Glomerular endothelial cell (primary cell): ENCODE data around the gene ZNF701. TPM values are rescaled to one million over a fixed set of nuclear protein-coding genes. Genes with fewer than 3 reads are reported as not detected.
"Not testable (repeated sequence)": the region's sequence is repeated elsewhere in the genome, so short reads cannot be mapped to it uniquely, and the experiment has no call there.

Source experiments
- DNase-seq: peaks from one replicate; pipeline ENCODE4 v3.0.0-alpha.2; 2011; ENCODE audit warnings: low read depth, low spot score; ENCODE audit errors: extremely low read depth
- total RNA-seq: library from RNA; depleted of rRNA; stranded (reverse); fragments of >200 nt; gene quantifications from 2 replicates; pipeline ENCODE4 v1.2.3, GENCODE V29; 2015

The ZNF701 gene
- 6.9 and 9.8 TPM in 2 replicates for total RNA-seq

- peak; percentile 57 for DNase-seq
These were observed at the start of gene ZNF701 for GRCh38 chr19:52570000-52570861. Gene ZNF701, plus strand, starts transcription at chr19:52570287. Its CDS starts 3,861 bp downstream, at chr19:52574148.

DNA sequence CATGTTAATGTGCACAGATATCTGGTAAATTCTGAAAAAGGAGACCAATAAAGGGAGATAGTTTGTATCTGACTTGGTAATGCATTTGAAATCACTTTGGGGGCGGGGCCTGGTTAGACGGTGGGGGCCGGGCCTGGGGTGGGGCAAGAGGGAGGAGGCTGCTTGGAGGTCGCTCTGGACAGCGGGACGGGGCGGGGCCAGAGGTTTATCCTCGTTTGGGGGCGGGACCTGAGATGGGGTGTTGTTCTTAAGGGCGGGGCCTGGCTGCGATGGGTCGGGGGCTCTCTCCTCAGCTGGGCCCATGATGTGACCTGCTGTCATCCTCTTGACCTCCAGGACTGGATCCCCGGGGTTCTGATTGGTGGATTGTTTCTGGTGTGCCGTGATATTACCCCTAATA, 47.5 kb upstream of the ZNF701 start:
- no peak for DNase-seq

GRCh38 chr19:52524086-52524485, 46.0 kb upstream of the ZNF701 start:
- no peak for DNase-seq

GRCh38 chr19:52527134-52527955, 42.7 kb upstream of the ZNF701 start, which contains the start of gene ZNF808:
Gene ZNF808, plus strand, starts transcription at chr19:52527668. Its CDS starts 15,617 bp downstream, at chr19:52543285.
- DNase-seq, result peak; percentile 65

- DNase-seq, result no peak
These were observed 42.1 kb upstream of the ZNF701 start for GRCh38 chr19:52527956-52528351.

DNA sequence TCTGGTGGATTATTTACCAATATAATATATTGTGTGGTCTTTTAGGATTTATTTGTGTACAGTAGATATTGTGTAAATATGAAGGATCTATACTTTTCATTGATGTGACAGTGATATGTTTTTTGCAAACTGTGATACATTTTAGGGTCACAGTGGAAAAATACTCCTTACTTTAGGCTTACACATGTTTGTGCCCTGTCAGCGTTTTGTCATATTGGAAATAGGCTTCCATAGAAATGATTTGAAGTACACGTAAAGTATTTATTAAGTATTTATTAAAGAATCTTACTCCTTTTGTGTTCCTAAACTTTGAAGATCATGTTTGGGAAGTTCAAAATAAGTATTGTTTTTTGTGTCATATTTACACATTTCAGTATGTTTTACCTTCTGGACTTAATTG, 37.6 kb upstream of the ZNF701 start:
- DNase-seq, result no peak

GRCh38 chr19:52533901-52534300, 36.2 kb upstream of the ZNF701 start:
- DNase-seq, result no peak

GRCh38 chr19:52535385-52535770, 34.7 kb upstream of the ZNF701 start:
- not testable (repeated sequence) for DNase-seq

DNA sequence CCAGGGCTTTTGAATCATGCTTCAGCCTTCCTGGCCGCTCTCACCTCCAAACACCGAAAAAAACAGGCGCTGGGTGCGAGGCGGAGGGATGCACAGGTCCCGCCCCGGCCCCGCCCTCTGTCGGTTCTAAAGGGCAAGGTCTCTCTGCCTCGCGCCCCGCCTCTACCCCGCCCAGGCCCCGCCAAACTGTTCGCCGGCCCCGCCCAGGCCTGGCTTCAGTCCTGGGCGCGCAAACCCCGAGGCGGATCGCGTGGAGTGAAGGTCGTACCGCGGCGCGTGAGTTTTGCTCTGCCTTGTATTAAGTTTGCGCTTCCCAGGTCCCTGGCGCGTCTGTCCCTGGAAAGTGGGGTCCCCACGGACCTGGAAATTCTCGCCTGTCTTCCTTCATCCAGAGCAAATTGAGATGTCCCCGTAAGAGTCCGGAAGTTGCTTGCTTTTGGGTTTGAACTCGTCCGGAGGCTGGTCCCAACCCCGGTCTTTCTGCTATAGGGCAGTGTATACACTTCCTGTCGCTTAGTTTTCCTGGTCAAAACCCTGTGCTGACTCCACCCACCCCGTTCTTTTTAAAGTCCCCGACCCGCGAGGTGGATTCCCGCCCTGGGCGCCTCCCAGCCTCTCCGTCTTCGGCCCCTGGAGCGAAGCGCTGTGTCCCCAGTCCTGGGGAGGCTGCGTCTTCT, 34.2 kb upstream of the ZNF701 start:
- no peak for DNase-seq

DNA sequence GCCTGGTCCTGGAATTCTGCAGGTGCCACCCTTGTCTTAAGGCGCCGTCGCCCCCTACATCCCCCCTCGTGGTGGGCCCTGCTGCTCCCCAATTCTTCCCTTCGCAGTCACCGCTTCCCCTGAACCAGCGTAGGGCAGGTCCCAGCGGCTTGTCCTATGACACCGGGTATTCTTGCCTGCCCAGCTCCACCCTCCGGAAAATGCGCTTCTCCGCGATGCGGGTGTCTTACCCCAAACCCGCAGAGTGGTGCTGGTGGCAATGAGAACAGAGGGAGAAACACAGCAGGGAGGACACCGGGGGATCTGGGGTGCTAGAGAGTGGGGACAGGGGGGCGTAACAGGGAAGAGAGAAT, 33.7 kb upstream of the ZNF701 start:
- DNase-seq, result no peak

GRCh38 chr19:52538815-52539214, 31.3 kb upstream of the ZNF701 start:
- not testable (repeated sequence) for DNase-seq

- not testable (repeated sequence) for DNase-seq
These were observed 28.9 kb upstream of the ZNF701 start for GRCh38 chr19:52541176-52541575.

GRCh38 chr19:52541608-52542007, 28.5 kb upstream of the ZNF701 start:
- no peak for DNase-seq

DNA sequence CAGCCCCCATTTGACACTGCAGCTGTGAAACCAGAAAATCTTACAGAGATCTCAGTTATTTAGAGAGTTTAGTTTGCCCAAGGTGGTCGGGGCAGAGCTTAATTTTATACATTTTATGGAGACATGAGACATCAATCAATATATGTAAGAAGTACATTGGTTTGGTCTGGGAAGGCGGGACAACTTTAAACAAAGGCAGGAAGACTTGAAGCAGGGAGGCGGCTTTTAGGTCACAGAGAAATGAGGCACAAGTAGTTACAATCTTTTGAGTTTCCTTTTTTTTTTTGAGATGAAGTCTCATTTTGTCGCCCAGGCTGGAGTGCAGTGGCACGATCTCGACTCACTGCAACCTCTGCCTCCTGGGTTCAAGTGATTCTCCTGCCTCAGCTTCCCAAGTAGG, 27.5 kb upstream of the ZNF701 start:
- not testable (repeated sequence) for DNase-seq

DNA sequence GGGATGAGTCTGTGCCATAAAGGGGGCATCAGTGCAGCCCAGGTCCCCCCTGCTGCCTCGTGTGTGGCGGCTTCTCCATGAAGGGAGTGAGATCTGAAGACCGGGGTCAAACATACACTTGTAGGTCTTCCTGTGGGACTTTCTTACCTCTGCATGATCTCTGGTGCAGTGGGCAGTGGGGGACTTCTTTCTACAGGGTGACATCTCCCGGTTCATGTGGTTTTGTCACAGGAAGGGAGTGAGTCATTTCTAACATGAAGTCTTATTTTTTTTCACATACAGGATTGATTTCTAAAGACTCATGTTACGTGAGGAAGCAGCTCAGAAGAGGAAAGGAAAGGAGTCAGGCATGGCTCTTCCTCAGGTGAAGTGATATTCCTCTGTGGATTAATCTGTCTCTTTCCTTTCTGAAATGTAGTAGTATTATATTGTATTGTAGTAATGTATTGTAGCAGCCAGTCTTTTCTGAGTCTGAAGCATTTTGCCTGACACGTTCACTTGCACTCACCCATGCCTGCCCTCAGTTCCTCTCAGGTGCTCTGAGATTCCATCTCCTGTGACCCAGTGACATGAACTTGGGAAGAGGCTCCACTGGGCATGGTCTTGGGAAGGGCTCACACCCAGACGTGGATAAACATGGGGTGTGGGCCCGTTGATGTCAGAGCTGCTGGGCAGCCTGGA, 27.0 kb upstream of the ZNF701 start:
- no peak for DNase-seq

DNA sequence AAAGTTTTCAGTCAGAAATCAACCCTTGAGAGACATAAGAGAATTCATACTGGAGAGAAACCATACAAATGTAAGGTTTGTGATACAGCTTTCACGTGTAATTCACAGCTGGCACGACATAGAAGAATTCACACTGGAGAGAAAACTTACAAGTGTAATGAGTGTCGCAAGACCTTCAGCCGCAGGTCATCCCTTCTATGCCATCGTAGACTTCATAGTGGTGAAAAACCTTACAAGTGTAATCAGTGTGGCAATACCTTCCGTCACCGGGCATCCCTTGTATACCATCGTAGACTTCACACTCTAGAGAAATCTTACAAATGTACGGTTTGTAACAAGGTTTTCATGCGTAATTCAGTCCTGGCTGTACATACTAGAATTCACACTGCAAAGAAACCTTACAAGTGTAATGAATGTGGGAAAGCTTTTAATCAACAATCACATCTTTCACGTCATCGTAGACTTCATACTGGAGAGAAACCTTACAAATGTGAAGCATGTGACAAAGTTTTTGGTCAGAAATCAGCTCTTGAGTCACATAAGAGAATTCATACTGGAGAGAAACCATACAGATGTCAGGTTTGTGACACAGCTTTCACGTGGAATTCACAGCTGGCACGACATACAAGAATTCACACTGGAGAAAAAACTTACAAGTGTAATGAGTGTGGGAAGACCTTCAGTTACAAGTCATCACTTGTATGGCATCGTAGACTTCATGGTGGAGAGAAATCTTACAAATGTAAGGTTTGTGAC, 15.7 kb upstream of the ZNF701 start:
- no peak for DNase-seq

- DNase-seq, result no peak
These were observed 12.7 kb upstream of the ZNF701 start for GRCh38 chr19:52557231-52557995.

DNA sequence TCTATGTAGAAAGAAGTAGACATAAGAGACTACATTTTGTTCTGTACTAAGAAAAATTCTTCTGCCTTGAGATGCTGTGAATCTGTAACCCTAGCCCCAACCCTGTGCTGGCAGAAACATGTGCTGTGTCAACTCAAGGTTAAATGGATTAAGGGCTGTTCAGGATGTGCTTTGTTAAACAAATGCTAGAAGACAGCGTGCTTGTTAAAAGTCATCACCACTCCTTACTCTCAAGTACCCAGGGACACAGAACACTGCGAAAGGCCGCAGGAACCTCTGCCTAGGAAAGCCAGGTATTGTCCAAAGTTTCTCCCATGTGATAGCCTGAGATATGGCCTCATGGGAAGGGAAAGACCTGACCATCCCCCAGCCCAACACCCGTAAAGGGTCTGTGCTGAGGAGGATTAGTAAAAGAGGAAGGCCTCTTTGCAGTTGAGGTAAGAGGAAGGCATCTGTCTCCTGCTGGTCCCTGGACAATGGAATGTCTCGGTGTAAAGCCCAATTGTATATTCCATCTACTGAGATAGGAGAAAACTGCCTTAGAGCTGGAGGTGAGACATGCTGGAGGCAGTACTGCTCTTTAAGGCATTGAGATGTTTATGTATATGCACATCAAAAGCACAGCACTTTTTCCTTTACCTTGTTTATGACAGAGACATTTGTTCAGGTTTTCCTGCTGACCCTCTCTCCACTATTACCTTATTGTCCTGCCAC, 11.2 kb upstream of the ZNF701 start:
- DNase-seq, result not testable (repeated sequence)
